ENCODE data around the gene CDC42BPB. TPM values are rescaled to one million over a fixed set of nuclear protein-coding genes. Genes with fewer than 3 reads are reported as not detected.
A peak's percentile ranks its signal among the peaks of the same experiment; 100 is the strongest.

CDC42BPB gene
- total RNA-seq, 1 experiment from 2014 or later: 96.9 TPM

DNA sequence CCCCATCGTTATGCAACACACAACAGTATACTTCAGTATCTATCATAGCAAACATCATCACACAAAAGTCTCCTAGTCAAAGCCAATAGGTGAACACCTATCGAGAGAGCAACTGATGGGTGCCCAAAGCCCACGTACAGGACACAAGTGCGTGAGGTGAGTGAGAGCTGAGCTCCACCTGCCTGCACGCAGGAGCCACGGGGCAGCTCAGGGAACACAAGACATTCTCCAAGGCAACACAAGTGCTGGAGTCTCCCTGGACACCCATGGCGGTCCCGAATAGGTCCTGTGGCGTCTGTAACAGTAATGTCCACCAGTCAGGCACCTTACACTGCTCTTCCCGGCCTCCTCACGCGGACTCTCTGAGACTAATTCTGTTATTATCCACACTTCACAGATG is 44.3 kb downstream of the CDC42BPB start (continued):
- TF ChIP-seq JUN (CRISPR knock-in tag; IDR thresholded peaks at IDR 0.05) (no peak), SP1 (CRISPR knock-in tag; conservative IDR thresholded peaks at IDR 0.05) (no peak), GRHL2 (CRISPR knock-in tag; IDR thresholded peaks at IDR 0.05; ENCODE audit: insufficient replicate concordance, severe bottlenecking) (no peak), TP53 (CRISPR knock-in tag; IDR thresholded peaks at IDR 0.05) (no peak), CREB1 (CRISPR knock-in tag; IDR thresholded peaks at IDR 0.05) (no peak), JAZF1 (CRISPR knock-in tag; IDR thresholded peaks at IDR 0.05) (no peak), SMAD4 (CRISPR knock-in tag; IDR thresholded peaks at IDR 0.05) (no peak)

DNA sequence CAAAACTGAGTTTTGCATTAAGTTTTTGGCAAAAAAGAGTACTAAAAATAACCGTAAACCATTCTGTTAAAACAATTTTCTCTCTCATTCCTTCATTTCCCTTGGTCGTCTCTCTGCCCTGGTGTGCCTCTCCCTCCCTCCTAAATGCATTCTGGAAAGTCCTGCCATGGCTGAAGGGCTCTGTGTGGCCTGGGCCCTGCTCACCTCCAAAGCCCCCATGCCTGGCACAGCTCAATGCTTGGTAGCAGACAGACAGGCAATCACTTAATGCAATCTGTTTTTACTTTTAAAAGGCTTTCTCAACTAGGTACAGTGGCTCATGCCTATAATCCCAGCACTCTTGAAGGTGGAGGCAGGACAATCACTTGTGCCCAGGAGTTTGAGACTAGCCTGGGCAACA is 47.8 kb downstream of the CDC42BPB start:
- ChIA-PET CTCF (interaction anchor here (1.3 kb wide), 1 partner anchor 65 kb away, joined by 3 read pairs; no protein-coding TSS in a partner anchor), POLR2A (no interaction called here)
- no peak for DNase-seq (ENCODE audit: low spot score)
- H3K4me3 Mint-ChIP-seq: no peak overlapping the region
- no peak for ATAC-seq
- H3K27me3 Mint-ChIP-seq (ENCODE audit: low read depth): no peaks in the 10 kb centered on the region
- peak overlapping the region; percentile 70; the same call in 1 of the 2 replicates for H3K27ac Mint-ChIP-seq
- peaks cover 34% of the 10 kb centered on the region for H3K36me3 Mint-ChIP-seq
- H3K4me1 Mint-ChIP-seq: peaks cover 4% of the 10 kb centered on the region
- no peaks in the 10 kb centered on the region for H3K9me3 Mint-ChIP-seq
- TF ChIP-seq NR3C1 (CRISPR knock-in tag; conservative IDR thresholded peaks at IDR 0.05; ENCODE audit: low read depth): no peak
- no peak for TF ChIP-seq ZNF232 (CRISPR knock-in tag; IDR thresholded peaks at IDR 0.05)
- TF ChIP-seq, protein P1, sequence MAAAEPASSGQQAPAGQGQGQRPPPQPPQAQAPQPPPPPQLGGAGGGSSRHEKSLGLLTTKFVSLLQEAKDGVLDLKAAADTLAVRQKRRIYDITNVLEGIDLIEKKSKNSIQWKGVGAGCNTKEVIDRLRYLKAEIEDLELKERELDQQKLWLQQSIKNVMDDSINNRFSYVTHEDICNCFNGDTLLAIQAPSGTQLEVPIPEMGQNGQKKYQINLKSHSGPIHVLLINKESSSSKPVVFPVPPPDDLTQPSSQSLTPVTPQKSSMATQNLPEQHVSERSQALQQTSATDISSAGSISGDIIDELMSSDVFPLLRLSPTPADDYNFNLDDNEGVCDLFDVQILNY (CRISPR knock-in tag; IDR thresholded peaks at IDR 0.05): no peak
- no peak for TF ChIP-seq HMGA2 (CRISPR knock-in tag; IDR thresholded peaks at IDR 0.05)

DNA sequence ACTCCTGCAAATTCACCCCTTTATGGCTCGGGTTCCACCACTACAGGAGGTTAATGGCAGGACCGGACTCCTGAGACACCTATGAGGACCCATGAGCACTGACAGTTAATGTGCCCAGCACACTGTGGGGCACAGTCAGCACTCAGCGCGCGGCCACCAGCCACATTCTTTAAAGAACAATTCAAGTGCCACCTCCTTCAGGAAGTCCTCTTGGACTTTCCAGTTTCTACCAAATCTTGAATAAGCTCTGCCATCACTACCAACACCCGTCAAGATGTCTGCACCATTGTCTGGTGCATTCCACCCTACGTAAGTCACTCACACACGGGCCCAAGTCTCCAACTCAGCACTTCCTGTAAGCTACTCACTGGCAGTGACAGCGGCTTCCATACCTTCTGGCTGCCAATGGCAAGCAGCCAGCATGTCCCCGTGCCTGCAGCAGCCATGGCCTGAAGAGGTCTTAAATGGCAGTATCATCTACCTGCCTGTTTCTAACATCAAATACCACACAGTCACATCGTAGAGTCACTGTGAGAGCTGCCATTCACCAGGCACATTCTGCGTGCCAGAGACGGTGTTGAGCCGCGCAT is 48.5 kb downstream of the CDC42BPB start:
- Mint-ChIP-seq H3K4me3 (no peak overlapping the region), H3K27ac (peak overlapping the region; percentile 91; the same call in 1 of the 2 replicates), H3K36me3 (peaks cover 39% of the 10 kb centered on the region), H3K4me1 (no peaks in the 10 kb centered on the region), H3K9me3 (no peaks in the 10 kb centered on the region), H3K27me3 (ENCODE audit: low read depth) (no peaks in the 10 kb centered on the region)
- ATAC-seq (no peak), DNase-seq (ENCODE audit: low spot score) (no peak)
- ChIA-PET POLR2A (no interaction called here), CTCF (interaction anchor here (1.1 to 1.3 kb wide), 2 partner anchors 66 to 96 kb away, joined by 3 read pairs; no protein-coding TSS in a partner anchor)
- TF ChIP-seq RELA (CRISPR knock-in tag; IDR thresholded peaks at IDR 0.05; ENCODE audit: borderline replicate concordance): no peak
- no peak for TF ChIP-seq SMAD3 (CRISPR knock-in tag; IDR thresholded peaks at IDR 0.05; ENCODE audit: borderline replicate concordance)
- no peak for TF ChIP-seq JAZF1 (CRISPR knock-in tag; IDR thresholded peaks at IDR 0.05)
- TF ChIP-seq, protein P2, sequence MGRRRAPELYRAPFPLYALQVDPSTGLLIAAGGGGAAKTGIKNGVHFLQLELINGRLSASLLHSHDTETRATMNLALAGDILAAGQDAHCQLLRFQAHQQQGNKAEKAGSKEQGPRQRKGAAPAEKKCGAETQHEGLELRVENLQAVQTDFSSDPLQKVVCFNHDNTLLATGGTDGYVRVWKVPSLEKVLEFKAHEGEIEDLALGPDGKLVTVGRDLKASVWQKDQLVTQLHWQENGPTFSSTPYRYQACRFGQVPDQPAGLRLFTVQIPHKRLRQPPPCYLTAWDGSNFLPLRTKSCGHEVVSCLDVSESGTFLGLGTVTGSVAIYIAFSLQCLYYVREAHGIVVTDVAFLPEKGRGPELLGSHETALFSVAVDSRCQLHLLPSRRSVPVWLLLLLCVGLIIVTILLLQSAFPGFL (CRISPR knock-in tag; IDR thresholded peaks at IDR 0.05; ENCODE audit: borderline replicate concordance): no peak
- TF ChIP-seq ZNF138 (CRISPR knock-in tag; conservative IDR thresholded peaks at IDR 0.05): no peak
- no peak for TF ChIP-seq ZNF396 (CRISPR knock-in tag; IDR thresholded peaks at IDR 0.05; ENCODE audit: borderline replicate concordance)
- TF ChIP-seq, protein P3, sequence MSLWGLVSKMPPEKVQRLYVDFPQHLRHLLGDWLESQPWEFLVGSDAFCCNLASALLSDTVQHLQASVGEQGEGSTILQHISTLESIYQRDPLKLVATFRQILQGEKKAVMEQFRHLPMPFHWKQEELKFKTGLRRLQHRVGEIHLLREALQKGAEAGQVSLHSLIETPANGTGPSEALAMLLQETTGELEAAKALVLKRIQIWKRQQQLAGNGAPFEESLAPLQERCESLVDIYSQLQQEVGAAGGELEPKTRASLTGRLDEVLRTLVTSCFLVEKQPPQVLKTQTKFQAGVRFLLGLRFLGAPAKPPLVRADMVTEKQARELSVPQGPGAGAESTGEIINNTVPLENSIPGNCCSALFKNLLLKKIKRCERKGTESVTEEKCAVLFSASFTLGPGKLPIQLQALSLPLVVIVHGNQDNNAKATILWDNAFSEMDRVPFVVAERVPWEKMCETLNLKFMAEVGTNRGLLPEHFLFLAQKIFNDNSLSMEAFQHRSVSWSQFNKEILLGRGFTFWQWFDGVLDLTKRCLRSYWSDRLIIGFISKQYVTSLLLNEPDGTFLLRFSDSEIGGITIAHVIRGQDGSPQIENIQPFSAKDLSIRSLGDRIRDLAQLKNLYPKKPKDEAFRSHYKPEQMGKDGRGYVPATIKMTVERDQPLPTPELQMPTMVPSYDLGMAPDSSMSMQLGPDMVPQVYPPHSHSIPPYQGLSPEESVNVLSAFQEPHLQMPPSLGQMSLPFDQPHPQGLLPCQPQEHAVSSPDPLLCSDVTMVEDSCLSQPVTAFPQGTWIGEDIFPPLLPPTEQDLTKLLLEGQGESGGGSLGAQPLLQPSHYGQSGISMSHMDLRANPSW (CRISPR knock-in tag; conservative IDR thresholded peaks at IDR 0.05; ENCODE audit: low read depth): no peak
- no peak for TF ChIP-seq CREB1 (CRISPR knock-in tag; IDR thresholded peaks at IDR 0.05)
- TF ChIP-seq, protein P4, sequence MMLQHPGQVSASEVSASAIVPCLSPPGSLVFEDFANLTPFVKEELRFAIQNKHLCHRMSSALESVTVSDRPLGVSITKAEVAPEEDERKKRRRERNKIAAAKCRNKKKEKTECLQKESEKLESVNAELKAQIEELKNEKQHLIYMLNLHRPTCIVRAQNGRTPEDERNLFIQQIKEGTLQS (CRISPR knock-in tag; conservative IDR thresholded peaks at IDR 0.05): no peak
- no peak for TF ChIP-seq SOX15 (CRISPR knock-in tag; IDR thresholded peaks at IDR 0.05)
- TF ChIP-seq, protein P5, sequence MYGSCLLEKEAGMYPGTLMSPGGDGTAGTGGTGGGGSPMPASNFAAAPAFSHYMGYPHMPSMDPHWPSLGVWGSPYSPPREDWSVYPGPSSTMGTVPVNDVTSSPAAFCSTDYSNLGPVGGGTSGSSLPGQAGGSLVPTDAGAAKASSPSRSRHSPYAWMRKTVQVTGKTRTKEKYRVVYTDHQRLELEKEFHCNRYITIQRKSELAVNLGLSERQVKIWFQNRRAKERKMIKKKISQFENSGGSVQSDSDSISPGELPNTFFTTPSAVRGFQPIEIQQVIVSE (CRISPR knock-in tag; IDR thresholded peaks at IDR 0.05; ENCODE audit: borderline replicate concordance): no peak
- TF ChIP-seq, protein P6, sequence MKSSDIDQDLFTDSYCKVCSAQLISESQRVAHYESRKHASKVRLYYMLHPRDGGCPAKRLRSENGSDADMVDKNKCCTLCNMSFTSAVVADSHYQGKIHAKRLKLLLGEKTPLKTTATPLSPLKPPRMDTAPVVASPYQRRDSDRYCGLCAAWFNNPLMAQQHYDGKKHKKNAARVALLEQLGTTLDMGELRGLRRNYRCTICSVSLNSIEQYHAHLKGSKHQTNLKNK (CRISPR knock-in tag; IDR thresholded peaks at IDR 0.05): no peak
- TF ChIP-seq ZBTB21 (CRISPR knock-in tag; IDR thresholded peaks at IDR 0.05; ENCODE audit: borderline replicate concordance): no peak

All from WTC11 (cell line).